ENCODE results near the gene RAB11FIP4.

RAB11FIP4 gene

GRCh38 chr17:31487063-31487647, 95.7 kb downstream of the RAB11FIP4 start:
- DNase-seq (ENCODE audit: low read depth in 2 of 2), result no peak

- peak; percentile 88 to 89 for DNase-seq (ENCODE audit: low read depth in 2 of 2)
Observed at GRCh38 chr17:31487648-31488263, 96.3 kb downstream of the RAB11FIP4 start.

- DNase-seq (ENCODE audit: low read depth in 2 of 2), result no peak
Observed at GRCh38 chr17:31488264-31488981, 96.9 kb downstream of the RAB11FIP4 start.

- DNase-seq (ENCODE audit: low read depth in 2 of 2), result no peak
Observed at GRCh38 chr17:31488982-31489294, 97.5 kb downstream of the RAB11FIP4 start.

- DNase-seq (ENCODE audit: low read depth in 2 of 2), result no peak
Observed at GRCh38 chr17:31489295-31490018, 98.0 kb downstream of the RAB11FIP4 start.

GRCh38 chr17:31490019-31490650, 98.7 kb downstream of the RAB11FIP4 start:
- no peak for DNase-seq (ENCODE audit: low read depth in 2 of 2)

- DNase-seq (ENCODE audit: low read depth in 2 of 2), result no peak
Observed at GRCh38 chr17:31490671-31491375, 99.3 kb downstream of the RAB11FIP4 start.

GRCh38 chr17:31491376-31492131, 100.1 kb downstream of the RAB11FIP4 start:
- DNase-seq (ENCODE audit: low read depth in 2 of 2), result no peak

- no peak for DNase-seq (ENCODE audit: low read depth in 2 of 2)
Observed at GRCh38 chr17:31492206-31492605, 100.7 kb downstream of the RAB11FIP4 start.

- DNase-seq (ENCODE audit: low read depth in 2 of 2), result peak; percentile 70 to 77
Observed at GRCh38 chr17:31492880-31493655, 101.6 kb downstream of the RAB11FIP4 start.

GRCh38 chr17:31493656-31494155, 102.2 kb downstream of the RAB11FIP4 start:
- DNase-seq (ENCODE audit: low read depth in 2 of 2), result no peak

GRCh38 chr17:31494259-31495021, 103.0 kb downstream of the RAB11FIP4 start:
- peak in 1 of 2 donors; percentile 47 for DNase-seq (ENCODE audit: low read depth in 2 of 2)

- no peak for DNase-seq (ENCODE audit: low read depth in 2 of 2)
Observed at GRCh38 chr17:31495022-31495885, 103.8 kb downstream of the RAB11FIP4 start.

- DNase-seq (ENCODE audit: low read depth in 2 of 2), result no peak
Observed at GRCh38 chr17:31496097-31496496, 104.6 kb downstream of the RAB11FIP4 start.

GRCh38 chr17:31496601-31497000, 105.1 kb downstream of the RAB11FIP4 start:
- DNase-seq (ENCODE audit: low read depth in 2 of 2), result no peak

GRCh38 chr17:31497431-31497830, 106.0 kb downstream of the RAB11FIP4 start:
- DNase-seq (ENCODE audit: low read depth in 2 of 2), result no peak

GRCh38 chr17:31497994-31498826, 106.7 kb downstream of the RAB11FIP4 start:
- no peak for DNase-seq (ENCODE audit: low read depth in 2 of 2)

All from activated CD4-positive, alpha-beta T cell treated with anti-CD3 and anti-CD28 coated beads for 24 hours (primary cell).